HG03521 (cell line): ENCODE results near the gene ZDHHC11.
"Not testable (repeated sequence)": the region's sequence is repeated elsewhere in the genome, so short reads cannot be mapped to it uniquely, and the experiment has no call there.

ENCODE experiments used
- ATAC-seq: cut with Tn5 transposase; IDR thresholded peaks from one replicate; pipeline ENCODE4 v1.9.1; 2021; ENCODE audit warnings: mild to moderate bottlenecking, moderate library complexity; ENCODE audit not compliant: unreplicated experiment

Gene ZDHHC11

GRCh38 chr5:816176-816575 lies 34.6 kb downstream of the ZDHHC11 start:
- ATAC-seq: no peak

DNA sequence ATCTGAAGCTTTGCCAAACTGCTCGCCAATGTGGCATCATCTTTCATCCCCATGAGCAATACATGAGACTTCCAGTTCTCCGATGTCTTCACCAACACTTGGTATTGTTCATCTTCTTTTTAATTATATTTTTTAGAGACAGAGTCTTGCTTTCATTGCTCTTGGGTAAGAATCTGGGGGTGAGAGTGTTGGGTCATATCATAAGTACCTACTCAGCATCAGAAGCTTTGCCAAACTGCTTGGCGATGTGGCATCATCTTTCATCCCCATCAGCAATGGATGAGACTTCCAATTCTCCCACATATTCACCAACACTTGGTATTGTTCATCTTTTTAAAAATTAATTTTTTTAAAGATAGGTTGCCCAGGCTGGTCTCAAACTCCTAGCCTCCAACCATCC lies 35.3 kb downstream of the ZDHHC11 start:
- no peak for ATAC-seq

GRCh38 chr5:813575-813974 lies 37.2 kb downstream of the ZDHHC11 start:
- not testable (repeated sequence) for ATAC-seq

GRCh38 chr5:811384-811783 lies 39.4 kb downstream of the ZDHHC11 start:
- not testable (repeated sequence) for ATAC-seq

DNA sequence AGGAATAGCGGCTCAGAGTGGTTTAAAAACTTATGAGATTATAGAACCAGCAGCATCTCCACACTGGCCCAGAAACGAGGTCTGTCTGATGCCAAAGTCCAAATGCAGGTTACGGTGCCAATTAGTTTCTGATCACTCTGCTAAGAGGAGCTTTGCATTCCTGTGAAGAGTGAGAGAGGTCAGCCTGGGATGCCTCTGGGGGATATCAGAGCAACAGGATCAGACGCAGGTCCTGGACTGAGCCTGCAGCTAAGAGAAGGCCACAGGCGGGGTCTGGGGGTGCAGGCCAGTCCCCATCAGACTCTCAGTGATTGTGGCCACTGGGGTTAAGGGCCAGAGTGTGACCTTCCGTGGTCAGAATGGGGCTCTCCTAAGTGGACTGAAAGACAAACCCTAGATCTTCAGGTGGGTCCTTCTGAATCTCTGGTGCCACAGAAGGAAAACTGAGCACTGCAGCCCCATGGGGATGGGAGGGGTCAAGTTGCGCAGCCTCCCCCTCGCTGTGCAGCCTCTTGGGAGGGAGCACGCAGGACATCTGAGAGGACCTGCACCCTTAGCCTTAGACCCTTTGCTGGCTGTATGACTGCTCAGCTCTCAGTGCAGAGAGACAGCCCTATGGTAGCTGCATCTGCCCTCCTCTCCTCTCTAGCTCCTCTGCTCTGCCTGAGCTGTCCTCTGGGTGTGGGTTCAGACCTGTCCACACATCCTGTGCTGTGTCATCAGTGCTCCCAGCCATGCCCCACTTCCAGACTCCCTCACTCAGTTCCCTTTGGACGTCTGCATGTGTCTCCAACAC lies 42.9 kb downstream of the ZDHHC11 start:
- not testable (repeated sequence) for ATAC-seq

DNA sequence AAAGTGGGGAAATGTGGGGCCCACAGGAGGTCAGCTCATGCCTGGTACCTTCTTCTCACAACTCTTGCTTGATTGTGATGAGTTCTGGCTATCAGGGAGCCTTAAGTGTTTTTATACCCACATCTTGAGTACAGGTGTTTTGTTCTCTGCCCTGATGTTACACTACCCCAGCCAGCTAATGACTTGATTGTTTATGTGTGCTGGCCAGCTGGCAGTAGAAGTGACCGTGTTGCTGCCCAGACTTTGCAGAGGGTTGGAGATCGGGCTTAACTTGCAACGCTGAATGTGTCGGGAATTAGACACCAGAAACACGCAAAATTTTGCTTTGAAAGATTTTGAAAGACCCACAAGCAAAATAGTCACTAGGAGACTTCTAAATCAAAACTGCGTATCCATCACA lies 49.3 kb downstream of the ZDHHC11 start:
- ATAC-seq: no peak

- ATAC-seq: not testable (repeated sequence)
Observed at GRCh38 chr5:801055-801454, 49.7 kb downstream of the ZDHHC11 start.

- ATAC-seq: not testable (repeated sequence)
Observed at GRCh38 chr5:798505-799138, 52.2 kb downstream of the ZDHHC11 start.

GRCh38 chr5:797986-798385 lies 52.8 kb downstream of the ZDHHC11 start:
- not testable (repeated sequence) for ATAC-seq

GRCh38 chr5:795873-796272 lies 54.9 kb downstream of the ZDHHC11 start:
- ATAC-seq: not testable (repeated sequence)

- not testable (repeated sequence) for ATAC-seq
Observed at GRCh38 chr5:794948-795347, 55.8 kb downstream of the ZDHHC11 start.

DNA sequence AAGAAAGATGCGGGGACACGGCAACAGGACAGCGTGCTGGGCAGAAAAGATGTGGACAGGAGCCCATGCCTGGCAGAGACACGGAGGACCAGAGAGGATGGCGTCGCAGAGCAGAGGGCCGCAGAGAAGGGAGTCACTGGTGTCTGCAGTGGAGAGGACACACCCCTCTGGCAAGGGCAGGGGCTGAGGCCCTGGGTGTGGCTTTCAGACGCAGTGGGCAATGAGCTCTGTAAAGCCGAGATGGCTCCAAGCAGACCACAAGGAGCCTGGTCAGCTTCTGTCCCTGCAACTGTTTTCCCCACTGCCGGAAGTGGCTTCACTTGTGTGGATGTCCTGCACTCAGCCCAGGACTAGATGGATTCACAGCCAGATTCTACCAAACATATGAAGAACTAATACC lies 62.1 kb downstream of the ZDHHC11 start:
- not testable (repeated sequence) for ATAC-seq

GRCh38 chr5:787857-788233 lies 62.9 kb downstream of the ZDHHC11 start:
- not testable (repeated sequence) for ATAC-seq

GRCh38 chr5:787224-787856 lies 63.4 kb downstream of the ZDHHC11 start:
- not testable (repeated sequence) for ATAC-seq

DNA sequence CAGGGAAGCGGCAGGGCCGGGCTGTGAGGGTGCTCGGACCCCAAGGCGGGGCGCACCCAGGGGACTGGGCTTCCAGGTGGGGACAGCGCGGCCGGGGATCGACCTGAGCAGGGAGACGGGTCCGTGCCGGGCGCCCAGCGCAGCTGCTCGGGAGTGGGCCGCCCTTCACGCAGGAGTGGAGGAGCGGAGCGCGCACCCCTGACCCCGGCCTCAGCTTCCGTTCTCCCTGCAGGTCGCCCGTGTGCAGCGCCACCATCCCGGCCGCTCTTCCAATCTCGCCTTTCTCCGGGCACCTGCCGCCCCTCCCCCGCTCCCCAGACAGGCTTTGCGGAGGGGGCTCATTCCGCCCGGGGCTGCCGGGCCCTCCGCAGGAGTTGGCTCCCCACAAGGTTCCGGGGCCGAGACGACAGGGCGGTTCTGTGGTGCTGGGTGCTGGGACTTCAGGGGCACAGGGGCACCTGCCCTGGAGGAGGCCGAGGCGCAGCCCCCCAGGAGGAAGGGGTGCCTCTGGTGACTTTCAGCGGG lies 65.5 kb downstream of the ZDHHC11 start:
- ATAC-seq: peak; percentile 17

DNA sequence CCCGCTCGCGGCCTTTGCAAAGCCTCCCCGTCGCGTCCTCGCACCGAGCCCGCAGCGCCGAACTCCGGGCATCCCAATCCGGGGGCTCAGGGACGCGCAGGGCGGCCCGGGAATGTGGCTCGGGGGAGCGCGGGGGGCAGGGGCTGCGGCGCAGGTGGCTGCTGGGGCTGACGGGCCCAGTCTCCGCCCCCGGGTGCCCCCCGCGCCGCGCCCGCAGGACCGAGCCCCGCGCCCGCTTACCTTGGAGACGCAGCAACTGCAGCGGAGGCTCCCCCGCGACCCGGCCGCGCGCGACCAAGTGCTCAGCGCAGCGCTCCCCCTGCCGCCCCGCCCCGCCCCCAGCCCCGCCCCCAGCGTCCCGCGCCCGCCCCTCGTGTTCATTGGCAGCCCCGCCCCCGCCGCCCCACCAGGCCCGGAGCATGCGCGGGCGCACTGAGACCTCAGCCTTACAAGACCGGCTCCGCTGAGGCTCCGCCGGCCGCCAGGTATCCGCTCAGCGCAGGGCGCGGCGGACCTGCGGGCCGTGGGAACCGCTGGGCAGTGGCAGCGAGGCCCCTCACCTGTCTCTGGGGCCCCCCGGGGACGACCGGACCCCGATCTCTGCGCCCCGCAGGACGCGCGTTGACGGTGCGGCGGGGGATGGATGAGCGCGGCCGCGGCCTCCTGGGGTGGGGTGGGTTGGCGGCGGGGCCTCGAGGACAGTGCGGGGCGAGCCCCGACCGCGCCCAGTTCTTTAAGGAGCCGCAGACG lies 66.2 kb downstream of the ZDHHC11 start, which contains the start of gene ZDHHC11B:
Gene ZDHHC11B, minus strand, starts transcription at position 302 of the 750 bp plus-strand sequence. CDS start 17,810 bp downstream, outside the sequence.
- ATAC-seq: peak; percentile 42

GRCh38 chr5:783881-784427 lies 66.8 kb downstream of the ZDHHC11 start:
- not testable (repeated sequence) for ATAC-seq

DNA sequence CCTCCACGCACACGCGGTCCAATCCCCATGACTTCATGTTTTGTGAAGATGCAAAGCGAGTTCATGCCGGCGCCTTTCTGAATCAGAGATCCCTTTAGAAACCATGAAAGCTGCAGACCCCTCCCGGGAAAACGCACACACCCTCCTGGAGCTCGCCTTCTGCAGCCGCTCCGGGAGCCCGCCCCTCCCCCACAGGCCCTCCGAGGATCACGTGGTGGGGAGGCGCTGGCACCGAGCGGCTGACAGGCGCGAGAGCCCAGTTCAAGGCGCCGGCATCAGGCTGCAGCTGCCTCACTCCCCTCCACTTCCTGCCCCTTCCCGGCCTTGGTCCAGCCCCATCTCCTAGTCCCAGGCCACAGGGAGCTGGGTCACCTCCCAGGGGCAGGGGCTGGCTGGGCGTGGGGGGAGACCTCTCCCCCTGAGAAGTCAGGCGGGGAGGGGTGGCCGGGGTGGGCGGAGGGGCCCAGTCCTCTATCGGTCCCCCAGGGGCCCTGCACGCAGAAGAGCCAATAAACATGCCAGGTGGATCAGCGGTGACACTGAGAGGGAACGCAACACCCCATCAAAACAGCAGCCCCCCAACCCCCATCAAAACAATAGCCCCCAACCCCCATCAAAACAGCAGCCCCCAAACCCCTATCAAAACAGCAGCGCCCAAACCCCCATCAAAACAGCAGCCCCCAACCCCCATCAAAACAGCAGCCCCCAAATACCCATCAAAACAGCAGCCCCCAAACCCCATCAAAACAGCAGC lies 67.6 kb downstream of the ZDHHC11 start:
- not testable (repeated sequence) for ATAC-seq

- ATAC-seq: not testable (repeated sequence)
Observed at GRCh38 chr5:782356-782755, 68.4 kb downstream of the ZDHHC11 start.

DNA sequence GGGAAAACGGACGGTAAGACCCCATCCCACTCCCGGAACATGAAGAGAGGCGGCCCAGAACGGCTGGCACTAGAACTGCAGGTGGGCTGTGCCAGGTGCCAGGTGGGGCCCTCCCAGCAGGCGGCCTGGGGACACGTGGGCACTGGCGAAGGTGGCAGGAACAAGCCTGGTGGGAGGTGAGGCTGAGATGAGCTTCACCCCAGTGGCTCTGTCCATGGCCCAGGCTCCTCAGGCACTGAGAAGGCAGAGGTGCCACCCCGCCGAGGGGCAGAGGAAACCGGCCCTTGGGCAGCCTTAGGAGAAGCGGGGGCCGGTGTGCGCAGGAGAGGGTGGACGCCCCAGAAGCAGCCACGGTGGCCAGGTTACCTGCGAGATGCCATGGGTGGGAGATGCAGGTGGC lies 70.2 kb downstream of the ZDHHC11 start:
- ATAC-seq: not testable (repeated sequence)
